Measurements from ENCODE around the gene RPS6KA5.

Gene RPS6KA5

DNA sequence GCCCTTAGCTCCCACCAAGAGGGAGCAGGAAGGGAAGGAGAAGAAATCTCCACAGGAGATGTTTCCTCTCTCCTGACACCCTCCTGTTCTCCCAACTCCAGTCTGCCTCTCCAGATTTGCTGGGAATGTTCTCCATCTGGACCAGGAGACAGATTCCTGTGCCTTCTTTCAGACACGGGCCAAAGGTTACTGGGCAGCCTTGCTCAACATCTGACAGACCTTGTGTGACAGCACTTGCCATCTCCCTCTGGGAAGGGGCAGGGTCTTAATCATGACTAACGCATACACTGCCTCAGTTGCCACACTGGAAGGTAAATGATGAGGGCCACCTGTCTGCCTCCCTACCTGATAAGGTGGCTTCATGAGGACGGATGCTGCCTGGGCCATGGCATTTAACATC lies 241.7 kb downstream of the RPS6KA5 start:
- ATAC-seq, result no peak
- TF ChIP-seq CSDC2 (CRISPR knock-in tag; IDR thresholded peaks at IDR 0.05) (no peak), ESRRG (CRISPR knock-in tag; IDR thresholded peaks at IDR 0.05) (no peak), ZNF565 (CRISPR knock-in tag; conservative IDR thresholded peaks at IDR 0.05; ENCODE audit: low read depth) (no peak), GLIS3 (CRISPR knock-in tag; IDR thresholded peaks at IDR 0.05) (no peak), RARB (CRISPR knock-in tag; IDR thresholded peaks at IDR 0.05) (no peak), ZNF8 (CRISPR knock-in tag; IDR thresholded peaks at IDR 0.05) (no peak)
- TF ChIP-seq, protein P1, sequence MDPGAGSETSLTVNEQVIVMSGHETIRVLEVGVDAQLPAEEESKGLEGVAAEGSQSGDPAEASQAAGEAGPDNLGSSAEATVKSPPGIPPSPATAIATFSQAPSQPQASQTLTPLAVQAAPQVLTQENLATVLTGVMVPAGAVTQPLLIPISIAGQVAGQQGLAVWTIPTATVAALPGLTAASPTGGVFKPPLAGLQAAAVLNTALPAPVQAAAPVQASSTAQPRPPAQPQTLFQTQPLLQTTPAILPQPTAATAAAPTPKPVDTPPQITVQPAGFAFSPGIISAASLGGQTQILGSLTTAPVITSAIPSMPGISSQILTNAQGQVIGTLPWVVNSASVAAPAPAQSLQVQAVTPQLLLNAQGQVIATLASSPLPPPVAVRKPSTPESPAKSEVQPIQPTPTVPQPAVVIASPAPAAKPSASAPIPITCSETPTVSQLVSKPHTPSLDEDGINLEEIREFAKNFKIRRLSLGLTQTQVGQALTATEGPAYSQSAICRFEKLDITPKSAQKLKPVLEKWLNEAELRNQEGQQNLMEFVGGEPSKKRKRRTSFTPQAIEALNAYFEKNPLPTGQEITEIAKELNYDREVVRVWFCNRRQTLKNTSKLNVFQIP (CRISPR knock-in tag; IDR thresholded peaks at IDR 0.05; ENCODE audit: borderline replicate concordance, low read depth), result no peak
- TF ChIP-seq, protein P2, sequence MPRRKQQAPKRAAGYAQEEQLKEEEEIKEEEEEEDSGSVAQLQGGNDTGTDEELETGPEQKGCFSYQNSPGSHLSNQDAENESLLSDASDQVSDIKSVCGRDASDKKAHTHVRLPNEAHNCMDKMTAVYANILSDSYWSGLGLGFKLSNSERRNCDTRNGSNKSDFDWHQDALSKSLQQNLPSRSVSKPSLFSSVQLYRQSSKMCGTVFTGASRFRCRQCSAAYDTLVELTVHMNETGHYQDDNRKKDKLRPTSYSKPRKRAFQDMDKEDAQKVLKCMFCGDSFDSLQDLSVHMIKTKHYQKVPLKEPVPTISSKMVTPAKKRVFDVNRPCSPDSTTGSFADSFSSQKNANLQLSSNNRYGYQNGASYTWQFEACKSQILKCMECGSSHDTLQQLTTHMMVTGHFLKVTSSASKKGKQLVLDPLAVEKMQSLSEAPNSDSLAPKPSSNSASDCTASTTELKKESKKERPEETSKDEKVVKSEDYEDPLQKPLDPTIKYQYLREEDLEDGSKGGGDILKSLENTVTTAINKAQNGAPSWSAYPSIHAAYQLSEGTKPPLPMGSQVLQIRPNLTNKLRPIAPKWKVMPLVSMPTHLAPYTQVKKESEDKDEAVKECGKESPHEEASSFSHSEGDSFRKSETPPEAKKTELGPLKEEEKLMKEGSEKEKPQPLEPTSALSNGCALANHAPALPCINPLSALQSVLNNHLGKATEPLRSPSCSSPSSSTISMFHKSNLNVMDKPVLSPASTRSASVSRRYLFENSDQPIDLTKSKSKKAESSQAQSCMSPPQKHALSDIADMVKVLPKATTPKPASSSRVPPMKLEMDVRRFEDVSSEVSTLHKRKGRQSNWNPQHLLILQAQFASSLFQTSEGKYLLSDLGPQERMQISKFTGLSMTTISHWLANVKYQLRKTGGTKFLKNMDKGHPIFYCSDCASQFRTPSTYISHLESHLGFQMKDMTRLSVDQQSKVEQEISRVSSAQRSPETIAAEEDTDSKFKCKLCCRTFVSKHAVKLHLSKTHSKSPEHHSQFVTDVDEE (CRISPR knock-in tag; IDR thresholded peaks at IDR 0.05), result no peak

DNA sequence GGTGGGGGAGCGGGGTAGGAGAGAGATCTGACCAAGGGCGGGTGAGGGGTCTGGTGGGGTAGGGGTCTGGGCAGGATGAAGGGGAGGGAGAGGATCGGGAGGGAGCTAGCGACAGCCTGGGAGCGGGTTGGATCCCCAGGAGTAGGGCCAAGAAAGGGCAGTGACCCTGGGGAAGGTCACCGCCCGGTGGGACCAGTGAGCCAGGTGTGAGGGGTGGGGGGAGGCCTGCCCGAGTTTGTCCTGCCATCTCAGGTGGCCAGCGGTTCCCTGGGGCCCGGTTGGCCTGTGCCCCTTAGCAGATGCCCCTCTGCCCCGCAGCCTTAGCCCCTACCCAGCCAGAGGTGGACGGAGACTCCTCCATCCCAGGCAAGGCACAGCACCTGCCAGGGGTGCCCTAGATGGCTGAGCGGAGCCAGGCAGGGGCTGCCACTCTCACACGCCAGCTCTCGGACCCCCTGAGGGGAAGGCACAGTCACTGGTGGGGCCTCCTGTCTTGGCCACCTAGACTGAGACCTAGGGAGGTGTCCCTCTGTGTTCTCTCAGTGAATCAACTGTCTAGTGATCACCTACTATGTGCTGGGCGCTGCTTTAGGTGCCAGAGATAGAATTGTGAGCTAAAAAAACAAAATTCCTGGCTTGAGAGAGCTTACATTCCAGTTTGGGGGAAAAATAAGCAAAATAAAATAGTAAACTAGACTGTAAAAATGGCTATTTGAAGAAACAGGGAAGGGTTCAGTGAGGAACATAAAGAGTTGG lies 243.6 kb downstream of the RPS6KA5 start:
- ATAC-seq, result peak; percentile 8; the same call in 1 of the 3 replicates
- TF ChIP-seq GLIS3 (CRISPR knock-in tag; IDR thresholded peaks at IDR 0.05) (no peak), ZFP30 (CRISPR knock-in tag; IDR thresholded peaks at IDR 0.05) (no peak), ZNF70 (CRISPR knock-in tag; IDR thresholded peaks at IDR 0.05) (no peak), ARNTL (CRISPR knock-in tag; IDR thresholded peaks at IDR 0.05; ENCODE audit: borderline replicate concordance, low read depth) (no peak), OSR1 (CRISPR knock-in tag; IDR thresholded peaks at IDR 0.05) (no peak), ZNF8 (CRISPR knock-in tag; IDR thresholded peaks at IDR 0.05) (no peak), TOX (CRISPR knock-in tag; IDR thresholded peaks at IDR 0.05; ENCODE audit: borderline replicate concordance) (no peak), CSDC2 (CRISPR knock-in tag; IDR thresholded peaks at IDR 0.05) (no peak), PPARA (CRISPR knock-in tag; IDR thresholded peaks at IDR 0.05; ENCODE audit: borderline replicate concordance) (no peak), BACH2 (CRISPR knock-in tag; IDR thresholded peaks at IDR 0.05; ENCODE audit: borderline replicate concordance) (no peak), ESRRG (CRISPR knock-in tag; IDR thresholded peaks at IDR 0.05) (no peak), ZC3H10 (CRISPR knock-in tag; IDR thresholded peaks at IDR 0.05) (no peak), ISL1 (CRISPR knock-in tag; IDR thresholded peaks at IDR 0.05) (no peak), TCF4 (CRISPR knock-in tag; IDR thresholded peaks at IDR 0.05; ENCODE audit: borderline replicate concordance) (no peak), ZFP3 (CRISPR knock-in tag; IDR thresholded peaks at IDR 0.05) (no peak)
- TF ChIP-seq, protein P3, sequence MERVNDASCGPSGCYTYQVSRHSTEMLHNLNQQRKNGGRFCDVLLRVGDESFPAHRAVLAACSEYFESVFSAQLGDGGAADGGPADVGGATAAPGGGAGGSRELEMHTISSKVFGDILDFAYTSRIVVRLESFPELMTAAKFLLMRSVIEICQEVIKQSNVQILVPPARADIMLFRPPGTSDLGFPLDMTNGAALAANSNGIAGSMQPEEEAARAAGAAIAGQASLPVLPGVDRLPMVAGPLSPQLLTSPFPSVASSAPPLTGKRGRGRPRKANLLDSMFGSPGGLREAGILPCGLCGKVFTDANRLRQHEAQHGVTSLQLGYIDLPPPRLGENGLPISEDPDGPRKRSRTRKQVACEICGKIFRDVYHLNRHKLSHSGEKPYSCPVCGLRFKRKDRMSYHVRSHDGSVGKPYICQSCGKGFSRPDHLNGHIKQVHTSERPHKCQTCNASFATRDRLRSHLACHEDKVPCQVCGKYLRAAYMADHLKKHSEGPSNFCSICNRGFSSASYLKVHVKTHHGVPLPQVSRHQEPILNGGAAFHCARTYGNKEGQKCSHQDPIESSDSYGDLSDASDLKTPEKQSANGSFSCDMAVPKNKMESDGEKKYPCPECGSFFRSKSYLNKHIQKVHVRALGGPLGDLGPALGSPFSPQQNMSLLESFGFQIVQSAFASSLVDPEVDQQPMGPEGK (CRISPR knock-in tag; IDR thresholded peaks at IDR 0.05; ENCODE audit: borderline replicate concordance), result no peak
- TF ChIP-seq, protein P2 (CRISPR knock-in tag; IDR thresholded peaks at IDR 0.05), result no peak
- TF ChIP-seq, protein P1 (CRISPR knock-in tag; IDR thresholded peaks at IDR 0.05; ENCODE audit: borderline replicate concordance, low read depth), result no peak
- TF ChIP-seq, protein P4, sequence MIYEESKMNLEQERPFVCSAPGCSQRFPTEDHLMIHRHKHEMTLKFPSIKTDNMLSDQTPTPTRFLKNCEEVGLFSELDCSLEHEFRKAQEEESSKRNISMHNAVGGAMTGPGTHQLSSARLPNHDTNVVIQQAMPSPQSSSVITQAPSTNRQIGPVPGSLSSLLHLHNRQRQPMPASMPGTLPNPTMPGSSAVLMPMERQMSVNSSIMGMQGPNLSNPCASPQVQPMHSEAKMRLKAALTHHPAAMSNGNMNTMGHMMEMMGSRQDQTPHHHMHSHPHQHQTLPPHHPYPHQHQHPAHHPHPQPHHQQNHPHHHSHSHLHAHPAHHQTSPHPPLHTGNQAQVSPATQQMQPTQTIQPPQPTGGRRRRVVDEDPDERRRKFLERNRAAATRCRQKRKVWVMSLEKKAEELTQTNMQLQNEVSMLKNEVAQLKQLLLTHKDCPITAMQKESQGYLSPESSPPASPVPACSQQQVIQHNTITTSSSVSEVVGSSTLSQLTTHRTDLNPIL (CRISPR knock-in tag; IDR thresholded peaks at IDR 0.05; ENCODE audit: low read depth), result no peak
- TF ChIP-seq, protein P5, sequence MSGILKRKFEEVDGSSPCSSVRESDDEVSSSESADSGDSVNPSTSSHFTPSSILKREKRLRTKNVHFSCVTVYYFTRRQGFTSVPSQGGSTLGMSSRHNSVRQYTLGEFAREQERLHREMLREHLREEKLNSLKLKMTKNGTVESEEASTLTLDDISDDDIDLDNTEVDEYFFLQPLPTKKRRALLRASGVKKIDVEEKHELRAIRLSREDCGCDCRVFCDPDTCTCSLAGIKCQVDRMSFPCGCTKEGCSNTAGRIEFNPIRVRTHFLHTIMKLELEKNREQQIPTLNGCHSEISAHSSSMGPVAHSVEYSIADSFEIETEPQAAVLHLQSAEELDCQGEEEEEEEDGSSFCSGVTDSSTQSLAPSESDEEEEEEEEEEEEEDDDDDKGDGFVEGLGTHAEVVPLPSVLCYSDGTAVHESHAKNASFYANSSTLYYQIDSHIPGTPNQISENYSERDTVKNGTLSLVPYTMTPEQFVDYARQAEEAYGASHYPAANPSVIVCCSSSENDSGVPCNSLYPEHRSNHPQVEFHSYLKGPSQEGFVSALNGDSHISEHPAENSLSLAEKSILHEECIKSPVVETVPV (CRISPR knock-in tag; IDR thresholded peaks at IDR 0.05), result no peak
